A549 treated with AZD9567 at 1 μM for 4 hours (cell line): ENCODE results near the gene MYRF. TPM values are rescaled to one million over a fixed set of nuclear protein-coding genes. Genes with fewer than 3 reads are reported as not detected.

ENCODE experiments used
- total RNA-seq: library from RNA; stranded (reverse); fragments of 200-300 nt; extraction: Qiagen RNA extraction; gene quantifications from 5 replicates; pipeline ENCODE4 v1.2.3, GENCODE V29; 2022; ENCODE audit not compliant: insufficient read depth

Gene MYRF
- 11.9 to 19.0 TPM (median 18.0 TPM) in 5 replicates for total RNA-seq

DNA sequence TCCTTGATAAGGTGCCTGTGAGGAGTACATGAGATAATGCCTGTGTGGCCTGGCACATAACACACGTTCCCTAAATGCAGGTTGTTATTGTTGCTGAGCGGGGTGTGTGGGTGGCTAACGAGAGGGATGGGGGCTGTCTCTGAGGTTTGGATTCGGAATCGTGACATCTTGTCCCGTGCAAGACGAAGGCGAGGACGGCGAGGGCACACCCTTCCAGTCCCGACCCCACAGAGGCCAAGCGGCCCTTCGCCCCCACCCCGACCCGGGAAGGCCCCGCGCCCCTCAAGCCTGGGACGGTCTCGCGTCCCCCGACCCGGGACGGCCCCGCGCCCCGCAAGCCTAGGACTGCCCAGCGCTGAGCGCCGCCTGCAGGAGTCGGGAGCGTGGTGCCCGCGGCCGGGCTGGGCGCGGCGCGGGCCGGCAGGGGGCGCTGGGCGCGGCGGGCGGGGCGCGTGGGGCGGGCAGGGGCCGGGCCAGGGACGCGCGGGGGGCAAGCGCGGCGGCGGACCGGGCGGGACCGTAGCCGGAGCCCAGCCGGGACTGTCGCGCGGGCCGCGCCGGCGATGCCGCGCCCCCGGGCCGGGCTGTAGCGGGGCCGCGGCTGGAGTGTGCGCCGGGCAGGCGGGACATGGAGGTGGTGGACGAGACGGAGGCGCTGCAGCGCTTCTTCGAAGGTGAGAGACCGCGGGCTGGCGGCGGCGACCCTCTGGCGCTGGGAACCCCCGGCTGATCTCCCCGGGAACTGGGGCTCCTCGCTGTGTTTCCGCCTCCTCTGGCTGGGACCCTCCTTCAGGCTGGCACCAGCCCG lies at the start of gene MYRF:
Gene MYRF (plus strand): TSS at position 520 of the 808 bp plus-strand sequence. CDS start 109 bp downstream, at position 629.

DNA sequence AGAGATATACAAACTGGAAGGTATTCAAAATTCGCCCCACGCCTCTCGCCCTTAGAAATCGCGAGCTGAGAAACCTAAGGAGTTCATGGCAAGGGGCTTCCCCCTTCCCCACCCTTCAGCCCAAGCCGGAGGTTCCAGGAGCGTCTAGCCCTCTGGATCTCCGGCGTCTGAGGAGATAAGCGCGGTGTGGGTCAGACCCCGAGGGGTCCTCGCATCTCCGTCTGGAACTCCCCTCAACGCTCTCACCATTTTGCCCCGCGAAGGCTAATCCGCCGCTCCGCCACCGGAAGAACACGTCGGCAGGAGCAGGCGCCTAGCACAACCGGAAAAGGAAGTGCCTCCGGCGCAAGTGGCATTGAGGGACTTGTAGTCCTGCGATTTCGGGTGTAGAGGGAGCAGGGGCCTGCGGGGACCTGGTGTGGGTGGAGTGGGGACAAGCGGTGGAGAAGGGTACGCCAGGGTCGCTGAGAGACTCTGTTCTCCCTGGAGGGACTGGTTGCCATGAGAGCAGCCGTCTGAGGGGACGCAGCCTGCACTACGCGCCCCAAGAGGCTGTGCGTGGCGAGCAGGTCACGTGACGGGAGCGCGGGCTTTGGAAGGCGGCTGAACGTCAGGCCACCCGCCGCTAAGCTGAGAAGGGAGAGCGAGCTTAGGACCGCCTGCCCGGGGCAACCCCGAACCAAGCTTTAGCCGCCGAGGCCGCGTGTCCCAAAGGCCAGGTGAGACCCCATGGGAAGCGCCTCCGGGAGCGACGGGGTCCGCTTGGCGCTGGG lies 40.1 kb downstream of the MYRF start, which contains the start of the genes FEN1 and TMEM258:
Gene FEN1 (plus strand): TSS at position 602 of the 773 bp plus-strand sequence. CDS start 2,451 bp downstream, outside the sequence.
Gene TMEM258 (minus strand): TSS at position 290 of the 773 bp plus-strand sequence. CDS start 41 bp downstream, at position 249.

DNA sequence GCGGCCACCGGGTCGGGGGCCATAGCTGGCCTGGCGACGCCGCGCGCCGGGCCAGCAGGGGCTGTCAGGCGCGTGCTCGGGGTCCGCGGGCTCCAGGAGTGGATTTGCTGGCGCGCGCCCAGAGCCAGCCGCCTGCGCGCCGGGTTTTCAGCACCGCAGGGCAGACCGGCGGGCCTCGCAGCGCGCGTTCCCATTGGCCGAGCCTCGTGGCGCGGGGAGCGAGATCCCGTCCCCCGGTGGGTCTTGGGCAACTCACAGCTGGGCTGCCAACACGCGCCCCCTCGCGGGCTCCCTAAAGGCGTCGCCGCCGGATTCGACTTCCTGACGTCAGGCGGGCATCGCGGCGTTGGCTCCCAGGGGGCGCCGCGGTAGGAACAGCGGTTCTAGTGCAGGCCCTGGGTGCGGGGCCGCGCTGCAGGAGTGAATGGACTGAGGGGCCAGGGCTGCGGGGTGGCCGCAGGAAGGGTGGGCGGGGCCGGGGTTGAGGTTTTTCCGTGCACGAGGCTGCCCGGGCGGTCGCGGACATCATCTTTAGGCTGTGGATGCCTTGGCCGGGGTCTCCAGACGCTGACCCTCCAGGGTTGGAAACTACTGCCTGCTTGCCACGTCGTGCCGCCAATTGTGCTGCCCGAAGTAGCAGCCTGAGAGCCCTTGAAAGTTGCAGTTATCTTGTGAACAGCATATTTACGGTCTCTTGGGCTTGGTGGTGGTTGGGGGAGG lies 64.5 kb downstream of the MYRF start, which contains the start of gene FADS1:
Gene FADS1 (minus strand): TSS at position 268 of the 720 bp plus-strand sequence. CDS start 74 bp downstream, at position 194.

DNA sequence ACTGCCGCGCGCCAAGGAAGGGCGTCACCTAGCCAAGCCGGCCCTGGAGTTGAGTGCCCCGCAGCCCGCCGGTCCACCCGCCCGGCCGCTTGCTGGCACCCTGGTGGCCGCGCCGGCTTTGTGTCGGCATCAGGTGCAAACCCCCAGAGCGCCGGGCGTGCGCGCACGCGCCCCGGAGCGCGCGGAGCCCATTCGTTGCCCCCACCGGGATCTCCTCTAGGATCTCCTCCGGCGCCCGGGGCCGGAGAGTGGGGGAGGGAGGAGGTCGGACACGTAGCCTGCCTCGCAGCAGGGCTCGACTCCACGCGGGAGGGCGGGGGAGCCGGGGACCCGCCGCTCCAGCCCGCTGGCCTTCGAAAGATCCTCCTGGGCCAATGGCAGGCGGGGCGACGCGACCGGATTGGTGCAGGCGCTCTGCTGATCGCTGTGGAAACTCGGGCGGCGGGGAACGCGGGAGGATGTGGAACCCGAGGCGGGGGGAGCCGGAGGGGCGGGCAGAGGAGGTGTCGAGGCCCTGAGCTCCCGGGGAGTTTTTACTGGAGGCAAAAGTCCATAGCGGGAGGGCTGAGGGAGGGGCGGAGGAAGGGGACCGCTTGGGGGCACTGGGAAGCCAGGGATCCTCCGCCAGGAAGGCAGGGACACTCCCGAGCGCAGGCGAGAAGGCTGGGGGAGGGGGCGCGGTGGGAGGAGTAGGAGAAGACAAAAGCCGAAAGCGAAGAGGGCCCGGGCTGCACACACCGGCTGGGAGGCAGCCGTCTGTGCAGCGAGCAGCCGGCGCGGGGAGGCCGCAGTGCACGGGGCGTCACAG lies 75.3 kb downstream of the MYRF start, which contains the start of gene FADS2:
Gene FADS2 (plus strand): TSS at position 730 of the 808 bp plus-strand sequence. CDS start 91 bp downstream, outside the sequence.

Other genes starting within 250 kb of the MYRF start
- 0.16 to 0.89 TPM (median 0.23 TPM) in 5 replicates for gene LRRC10B, start 243.9 kb upstream of the MYRF start, total RNA-seq
- gene SYT7, start 171.6 kb upstream of the MYRF start, total RNA-seq = 0.92 to 1.3 TPM (median 1.2 TPM) in 5 replicates
- gene DAGLA, start 72.2 kb upstream of the MYRF start, total RNA-seq = 3.7 to 5.6 TPM (median 5.2 TPM) in 5 replicates
- gene TMEM258, start 40.0 kb downstream of the MYRF start, total RNA-seq = 215 to 243 TPM (median 228 TPM) in 5 replicates
- gene FEN1, start 40.3 kb downstream of the MYRF start, total RNA-seq = 85.9 to 107 TPM (median 99.6 TPM) in 5 replicates
- 178 to 247 TPM (median 209 TPM) in 5 replicates for gene FADS1, start 64.4 kb downstream of the MYRF start, total RNA-seq
- gene FADS2, start 75.7 kb downstream of the MYRF start, total RNA-seq = 360 to 457 TPM (median 388 TPM) in 5 replicates
- 40.2 to 89.4 TPM (median 80.9 TPM) in 5 replicates for gene FADS3, start 138.9 kb downstream of the MYRF start, total RNA-seq
- gene RAB3IL1, start 164.9 kb downstream of the MYRF start, total RNA-seq = 16.3 to 57.5 TPM (median 16.6 TPM) in 5 replicates
- gene BEST1, start 197.7 kb downstream of the MYRF start, total RNA-seq = 1.6 to 7.4 TPM (median 3.2 TPM) in 5 replicates
- 10,052 to 20,533 TPM (median 17,915 TPM) in 5 replicates for gene FTH1, start 215.0 kb downstream of the MYRF start, total RNA-seq